ENCODE measurements around the gene KLHL40. TPM values are rescaled to one million over a fixed set of nuclear protein-coding genes. Genes with fewer than 3 reads are reported as not detected.

KLHL40 gene
- total RNA-seq, 1 donor from 2014 or later = not detected

DNA sequence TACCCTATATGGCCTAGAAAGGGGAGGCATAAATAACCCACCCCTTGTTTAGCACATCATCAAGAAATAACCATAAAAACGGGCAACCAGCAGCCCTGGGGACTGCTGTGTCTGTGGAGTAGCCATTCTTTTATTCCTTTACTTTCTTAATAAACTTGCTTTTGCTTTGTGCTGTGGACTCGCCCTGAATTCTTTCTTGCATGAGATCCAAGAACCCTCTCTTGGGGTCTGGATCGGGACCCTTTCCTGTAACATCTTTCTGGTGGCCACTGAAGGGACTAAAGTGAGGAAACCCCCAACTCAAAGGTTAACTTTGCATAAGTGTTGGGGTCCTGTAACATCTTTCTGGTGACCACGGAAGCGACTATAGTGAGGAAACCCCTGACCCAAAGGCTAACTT is 33.0 kb downstream of the KLHL40 start:
- no peak overlapping the region for H3K9ac ChIP-seq (ENCODE audit: low read length)
- H3K4me2 ChIP-seq (ENCODE audit: low read length) = no peak overlapping the region
- no peaks in the 10 kb centered on the region for H3K36me3 ChIP-seq (ENCODE audit: insufficient read depth, low read length)
- Mint-ChIP-seq H3K27ac (ENCODE audit: unreplicated experiment) (no peak overlapping the region), H3K36me3 (ENCODE audit: low read depth, unreplicated experiment) (no peaks in the 10 kb centered on the region), H3K27me3 (ENCODE audit: low read depth, unreplicated experiment) (peaks cover 9% of the 10 kb centered on the region), H3K4me1 (ENCODE audit: low read depth, unreplicated experiment) (peaks cover 4% of the 10 kb centered on the region), H3K9me3 (ENCODE audit: unreplicated experiment) (peaks cover 4% of the 10 kb centered on the region), H3K4me3 (ENCODE audit: unreplicated experiment) (no peak overlapping the region)
- FAIRE-seq (no peak), DNase-seq (ENCODE audit: low read depth) (no peak)
- H4K20me1 ChIP-seq (ENCODE audit: insufficient read depth, low read length) = no peaks in the 10 kb centered on the region
- no peak overlapping the region for H3K27ac ChIP-seq (ENCODE audit: low read depth, low read length)
- H3K4me3 ChIP-seq (ENCODE audit: insufficient read depth, low read depth, low read length) = no peak overlapping the region
- no peak overlapping the region for H2AFZ ChIP-seq (ENCODE audit: low read depth, low read length)
- no peaks in the 10 kb centered on the region for H3K4me1 ChIP-seq (ENCODE audit: insufficient read depth, low read length)
- H3K27me3 ChIP-seq (ENCODE audit: insufficient read depth, low read length) = peaks cover 6% of the 10 kb centered on the region
- H3K9me3 ChIP-seq (ENCODE audit: insufficient read depth, low read depth, low read length) = no peaks in the 10 kb centered on the region
- no peak for TF ChIP-seq EZH2 (IDR thresholded peaks at IDR 0.05; ENCODE audit: insufficient read depth, low read length)
- TF ChIP-seq, protein P1, sequence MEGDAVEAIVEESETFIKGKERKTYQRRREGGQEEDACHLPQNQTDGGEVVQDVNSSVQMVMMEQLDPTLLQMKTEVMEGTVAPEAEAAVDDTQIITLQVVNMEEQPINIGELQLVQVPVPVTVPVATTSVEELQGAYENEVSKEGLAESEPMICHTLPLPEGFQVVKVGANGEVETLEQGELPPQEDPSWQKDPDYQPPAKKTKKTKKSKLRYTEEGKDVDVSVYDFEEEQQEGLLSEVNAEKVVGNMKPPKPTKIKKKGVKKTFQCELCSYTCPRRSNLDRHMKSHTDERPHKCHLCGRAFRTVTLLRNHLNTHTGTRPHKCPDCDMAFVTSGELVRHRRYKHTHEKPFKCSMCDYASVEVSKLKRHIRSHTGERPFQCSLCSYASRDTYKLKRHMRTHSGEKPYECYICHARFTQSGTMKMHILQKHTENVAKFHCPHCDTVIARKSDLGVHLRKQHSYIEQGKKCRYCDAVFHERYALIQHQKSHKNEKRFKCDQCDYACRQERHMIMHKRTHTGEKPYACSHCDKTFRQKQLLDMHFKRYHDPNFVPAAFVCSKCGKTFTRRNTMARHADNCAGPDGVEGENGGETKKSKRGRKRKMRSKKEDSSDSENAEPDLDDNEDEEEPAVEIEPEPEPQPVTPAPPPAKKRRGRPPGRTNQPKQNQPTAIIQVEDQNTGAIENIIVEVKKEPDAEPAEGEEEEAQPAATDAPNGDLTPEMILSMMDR (IDR thresholded peaks at IDR 0.05; ENCODE audit: insufficient read depth, low read depth, low read length) = no peak
- H3K79me2 ChIP-seq (ENCODE audit: insufficient read depth, low read length) = no peaks in the 10 kb centered on the region

- Mint-ChIP-seq H3K27me3 (ENCODE audit: low read depth, unreplicated experiment) (peaks cover 8% of the 10 kb centered on the region), H3K4me1 (ENCODE audit: low read depth, unreplicated experiment) (peaks cover 6% of the 10 kb centered on the region), H3K36me3 (ENCODE audit: low read depth, unreplicated experiment) (no peaks in the 10 kb centered on the region), H3K9me3 (ENCODE audit: unreplicated experiment) (peaks cover 4% of the 10 kb centered on the region), H3K4me3 (ENCODE audit: unreplicated experiment) (no peak overlapping the region), H3K27ac (ENCODE audit: unreplicated experiment) (no peak overlapping the region)
- Histone ChIP-seq H4K20me1 (ENCODE audit: insufficient read depth, low read length) (no peaks in the 10 kb centered on the region), H3K4me1 (ENCODE audit: insufficient read depth, low read length) (no peaks in the 10 kb centered on the region), H3K36me3 (ENCODE audit: insufficient read depth, low read length) (no peaks in the 10 kb centered on the region), H3K27ac (ENCODE audit: low read depth, low read length) (no peak overlapping the region), H3K9ac (ENCODE audit: low read length) (no peak overlapping the region), H3K9me3 (ENCODE audit: insufficient read depth, low read depth, low read length) (no peaks in the 10 kb centered on the region), H3K4me2 (ENCODE audit: low read length) (no peak overlapping the region), H2AFZ (ENCODE audit: low read depth, low read length) (no peak overlapping the region), H3K79me2 (ENCODE audit: insufficient read depth, low read length) (no peaks in the 10 kb centered on the region), H3K4me3 (ENCODE audit: insufficient read depth, low read depth, low read length) (no peak overlapping the region), H3K27me3 (ENCODE audit: insufficient read depth, low read length) (peaks cover 6% of the 10 kb centered on the region)
- TF ChIP-seq, protein P1 (IDR thresholded peaks at IDR 0.05; ENCODE audit: insufficient read depth, low read depth, low read length) = no peak
- TF ChIP-seq EZH2 (IDR thresholded peaks at IDR 0.05; ENCODE audit: insufficient read depth, low read length) = no peak
- no peak for FAIRE-seq
- DNase-seq (ENCODE audit: low read depth) = no peak
Observed at GRCh38 chr3:42719002-42719401, 33.7 kb downstream of the KLHL40 start.

DNA sequence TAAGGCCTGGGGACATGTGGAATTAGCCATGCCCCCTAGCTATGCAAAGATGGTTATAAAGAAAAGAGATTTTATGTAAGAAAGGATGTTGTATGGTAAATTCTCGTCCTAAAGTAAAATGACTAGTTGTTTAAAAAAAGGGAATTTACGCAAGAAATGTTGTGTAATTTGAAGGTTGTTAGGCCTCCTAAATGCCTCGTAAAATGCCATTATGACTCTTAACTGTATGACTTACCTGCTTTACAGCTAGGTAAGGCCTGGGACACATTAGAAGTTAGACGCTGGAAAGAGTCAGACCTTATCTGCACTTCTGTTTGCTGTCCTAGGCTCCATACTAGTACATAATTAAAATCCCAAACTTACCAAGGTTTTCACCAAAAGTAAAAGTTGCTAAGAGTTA is 34.8 kb downstream of the KLHL40 start:
- H2AFZ ChIP-seq (ENCODE audit: low read depth, low read length) = no peak overlapping the region
- H3K36me3 Mint-ChIP-seq (ENCODE audit: low read depth, unreplicated experiment) = no peaks in the 10 kb centered on the region
- no peak overlapping the region for H3K9ac ChIP-seq (ENCODE audit: low read length)
- peaks cover 6% of the 10 kb centered on the region for H3K27me3 Mint-ChIP-seq (ENCODE audit: low read depth, unreplicated experiment)
- peaks cover 6% of the 10 kb centered on the region for H3K4me1 Mint-ChIP-seq (ENCODE audit: low read depth, unreplicated experiment)
- FAIRE-seq (no peak), DNase-seq (ENCODE audit: low read depth) (no peak)
- H3K9me3 ChIP-seq (ENCODE audit: insufficient read depth, low read depth, low read length) = no peaks in the 10 kb centered on the region
- no peaks in the 10 kb centered on the region for H3K36me3 ChIP-seq (ENCODE audit: insufficient read depth, low read length)
- no peaks in the 10 kb centered on the region for H3K79me2 ChIP-seq (ENCODE audit: insufficient read depth, low read length)
- H3K27ac Mint-ChIP-seq (ENCODE audit: unreplicated experiment) = no peak overlapping the region
- H3K27me3 ChIP-seq (ENCODE audit: insufficient read depth, low read length) = peaks cover 6% of the 10 kb centered on the region
- H3K9me3 Mint-ChIP-seq (ENCODE audit: unreplicated experiment) = peaks cover 4% of the 10 kb centered on the region
- no peak overlapping the region for H3K4me3 ChIP-seq (ENCODE audit: insufficient read depth, low read depth, low read length)
- H3K4me3 Mint-ChIP-seq (ENCODE audit: unreplicated experiment) = no peak overlapping the region
- H3K4me2 ChIP-seq (ENCODE audit: low read length) = no peak overlapping the region
- no peaks in the 10 kb centered on the region for H3K4me1 ChIP-seq (ENCODE audit: insufficient read depth, low read length)
- TF ChIP-seq EZH2 (IDR thresholded peaks at IDR 0.05; ENCODE audit: insufficient read depth, low read length) = no peak
- TF ChIP-seq, protein P1 (IDR thresholded peaks at IDR 0.05; ENCODE audit: insufficient read depth, low read depth, low read length) = no peak
- no peaks in the 10 kb centered on the region for H4K20me1 ChIP-seq (ENCODE audit: insufficient read depth, low read length)
- no peak overlapping the region for H3K27ac ChIP-seq (ENCODE audit: low read depth, low read length)
